IgD-negative memory B cell (primary cell): ENCODE measurements around the gene R3HDM4. TPM values are rescaled to one million over a fixed set of nuclear protein-coding genes. Genes with fewer than 3 reads are reported as not detected.
A peak's percentile ranks its signal among the peaks of the same experiment; 100 is the strongest.

ENCODE experiments used
- H3K27ac Mint-ChIP-seq, 3 donors: one replicate each; pipeline ENCODE4 v1.8.0; 2020 to 2022; ENCODE audit warnings: mild to moderate bottlenecking in 3 of 3, mixed read lengths in 3 of 3, moderate library complexity in 1 of 3
- H3K27me3 Mint-ChIP-seq: one replicate; pipeline ENCODE4 v1.8.0; 2021; ENCODE audit warnings: mixed read lengths
- H3K36me3 Mint-ChIP-seq: one replicate; pipeline ENCODE4 v1.8.0; 2020; ENCODE audit warnings: mild to moderate bottlenecking, mixed read lengths
- H3K4me1 Mint-ChIP-seq, 3 donors: one replicate each; pipeline ENCODE4 v1.8.0; 2020 to 2022; ENCODE audit warnings: mixed read lengths in 3 of 3, mild to moderate bottlenecking in 1 of 3
- H3K4me3 Mint-ChIP-seq, 4 donors: one replicate each; pipeline ENCODE4 v1.8.0; 2020 to 2022; ENCODE audit warnings: mild to moderate bottlenecking in 4 of 4, mixed read lengths in 4 of 4, moderate library complexity in 3 of 4
- H3K9me3 Mint-ChIP-seq, 3 donors: one replicate each; pipeline ENCODE4 v1.8.0; 2020 to 2021; ENCODE audit warnings: mixed read lengths in 3 of 3, mild to moderate bottlenecking in 1 of 3
- polyA plus RNA-seq: library from polyadenylated mRNA; unstranded; fragments of 300-500 nt; fragmentation: Illumina TruSeq; gene quantifications from one replicate; pipeline ENCODE4 v1.2.3, GENCODE V29; 2021

Gene R3HDM4
- polyA plus RNA-seq, 1 donor from 2014 or later: 322 TPM

DNA sequence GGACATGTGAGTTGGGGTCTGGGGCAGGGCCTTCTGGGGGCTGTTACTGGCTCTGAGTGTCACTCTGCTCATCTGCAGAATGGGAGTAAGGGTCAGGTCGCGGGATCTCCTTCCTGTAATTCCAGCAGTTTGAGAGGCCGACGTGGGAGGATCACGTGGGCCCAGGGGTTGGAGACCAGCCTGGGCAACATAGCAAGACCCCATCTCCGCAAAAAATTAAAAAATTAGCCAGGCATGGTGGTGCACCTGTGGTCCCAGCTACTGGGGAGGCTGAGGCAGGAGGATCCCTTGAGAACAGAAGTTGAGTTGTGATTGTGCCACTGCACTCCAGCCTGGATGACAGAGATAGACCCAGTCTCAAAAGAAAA is 16.9 kb upstream of the R3HDM4 start:
- peaks cover 2% of the 10 kb centered on the region for H3K36me3 Mint-ChIP-seq
- peak overlapping the region in 1 of 4 donors; percentile 55 for H3K4me3 Mint-ChIP-seq

DNA sequence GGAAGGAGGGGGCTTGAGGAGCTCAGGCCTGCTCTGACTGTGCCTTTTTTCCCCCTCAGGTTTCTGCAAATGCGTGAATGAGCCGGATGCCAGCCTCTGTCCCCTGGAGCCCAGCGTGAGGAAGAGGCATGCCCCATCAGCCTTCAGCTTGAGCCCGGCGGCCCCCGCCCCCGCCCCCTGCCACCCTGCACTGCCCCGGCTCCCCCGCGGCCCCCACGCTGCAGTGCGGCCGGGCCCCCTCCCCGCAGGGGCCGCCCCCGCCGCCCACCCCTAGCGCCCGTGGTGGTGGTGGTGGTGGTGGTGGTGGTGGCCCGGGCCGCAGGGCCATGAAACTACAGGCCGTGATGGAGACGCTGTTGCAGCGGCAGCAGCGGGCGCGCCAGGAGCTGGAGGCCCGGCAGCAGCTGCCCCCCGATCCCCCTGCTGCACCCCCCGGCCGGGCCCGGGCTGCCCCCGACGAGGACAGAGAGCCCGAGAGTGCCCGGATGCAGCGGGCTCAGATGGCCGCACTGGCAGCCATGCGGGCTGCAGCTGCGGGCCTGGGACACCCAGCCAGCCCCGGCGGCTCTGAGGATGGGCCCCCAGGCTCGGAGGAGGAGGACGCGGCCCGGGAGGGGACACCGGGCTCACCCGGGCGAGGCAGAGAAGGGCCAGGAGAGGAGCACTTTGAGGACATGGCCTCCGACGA is 16.3 kb upstream of the R3HDM4 start:
- peaks cover 4 to 10% (median 7%) of the 10 kb centered on the region in 3 donors for H3K4me1 Mint-ChIP-seq
- H3K4me3 Mint-ChIP-seq: peak overlapping the region in 1 of 4 donors; percentile 63
- no peaks in the 10 kb centered on the region for H3K9me3 Mint-ChIP-seq
- peak overlapping the region in 1 of 3 donors; percentile 88 for H3K27ac Mint-ChIP-seq
- peaks cover 2% of the 10 kb centered on the region for H3K36me3 Mint-ChIP-seq
- H3K27me3 Mint-ChIP-seq: no peaks in the 10 kb centered on the region

More for the DNA sequence above, 16.9 kb upstream of the R3HDM4 start:
- Mint-ChIP-seq H3K27ac (peak overlapping the region in 1 of 3 donors; percentile 84), H3K9me3 (no peaks in the 10 kb centered on the region), H3K4me1 (peaks cover 4 to 10% (median 7%) of the 10 kb centered on the region in 3 donors), H3K27me3 (no peaks in the 10 kb centered on the region)

- Mint-ChIP-seq H3K9me3 (no peaks in the 10 kb centered on the region), H3K27ac (peak overlapping the region in 2 of 3 donors; percentile 73 to 88), H3K4me3 (peak overlapping the region in 3 of 4 donors; percentile 28 to 63 (median 60)), H3K4me1 (peaks cover 4 to 11% (median 10%) of the 10 kb centered on the region in 3 donors), H3K36me3 (peaks cover 2% of the 10 kb centered on the region), H3K27me3 (no peaks in the 10 kb centered on the region)
Observed at GRCh38 chr19:928471-929202, 15.6 kb upstream of the R3HDM4 start.

GRCh38 chr19:927780-928401 is 14.9 kb upstream of the R3HDM4 start:
- H3K4me3 Mint-ChIP-seq: peak overlapping the region; percentile 52 to 79 (median 67)
- H3K27ac Mint-ChIP-seq: peak overlapping the region in 2 of 3 donors; percentile 19 to 88
- peaks cover 2% of the 10 kb centered on the region for H3K36me3 Mint-ChIP-seq
- H3K4me1 Mint-ChIP-seq: peaks cover 4 to 11% (median 8%) of the 10 kb centered on the region in 3 donors
- H3K27me3 Mint-ChIP-seq: no peaks in the 10 kb centered on the region
- H3K9me3 Mint-ChIP-seq: no peaks in the 10 kb centered on the region

- Mint-ChIP-seq H3K4me1 (peaks cover 0 to 8% (median 6%) of the 10 kb centered on the region in 3 donors), H3K4me3 (peak overlapping the region; percentile 52 to 98 (median 71)), H3K27ac (peak overlapping the region in 2 of 3 donors; percentile 19 to 88), H3K9me3 (no peaks in the 10 kb centered on the region), H3K36me3 (peaks cover 2% of the 10 kb centered on the region), H3K27me3 (no peaks in the 10 kb centered on the region)
Observed at GRCh38 chr19:927351-927779, 14.3 kb upstream of the R3HDM4 start.

DNA sequence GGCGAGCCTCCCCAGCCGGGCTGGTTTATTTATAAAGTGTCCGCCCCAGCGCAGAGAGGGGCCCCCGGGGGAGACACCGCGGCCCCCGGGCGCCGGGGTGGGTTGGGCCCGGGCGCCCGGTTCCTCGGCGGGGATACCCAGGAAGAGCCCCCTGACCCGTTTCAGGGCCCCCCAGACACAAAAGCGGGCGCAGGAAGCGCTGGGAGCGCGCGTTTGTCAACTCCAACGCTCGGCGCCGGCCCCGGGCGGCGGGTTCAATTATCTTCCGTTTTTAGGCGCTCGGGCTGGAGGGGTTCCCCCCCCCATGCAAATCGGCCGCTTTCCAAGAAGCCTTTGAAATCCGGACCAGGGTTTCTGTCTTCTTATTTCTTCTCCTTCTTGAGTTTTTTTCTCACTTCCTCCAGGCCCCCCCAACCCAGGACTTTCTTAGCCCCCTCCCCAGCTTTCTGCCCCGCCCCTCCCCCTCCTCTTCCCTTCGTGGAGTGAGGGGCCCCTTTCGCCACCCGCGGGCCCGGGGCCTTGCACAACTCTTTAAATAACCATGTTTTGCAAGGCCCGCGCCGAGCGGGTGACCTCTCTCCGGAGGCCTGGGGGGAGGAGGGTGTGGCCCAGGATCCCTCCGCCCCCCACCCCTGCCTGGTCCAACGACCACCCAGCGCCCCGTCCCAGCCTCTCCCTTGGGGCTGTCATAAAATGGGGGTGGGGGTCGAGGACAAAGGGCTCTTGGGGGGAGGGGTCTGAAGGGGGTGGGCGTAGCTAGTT is 13.8 kb upstream of the R3HDM4 start:
- Mint-ChIP-seq H3K4me3 (peak overlapping the region; percentile 86 to 98 (median 95)), H3K27me3 (no peaks in the 10 kb centered on the region), H3K9me3 (no peaks in the 10 kb centered on the region), H3K36me3 (peaks cover 2% of the 10 kb centered on the region), H3K27ac (peak overlapping the region; percentile 87 to 95 (median 93)), H3K4me1 (peaks cover 4 to 8% (median 5%) of the 10 kb centered on the region in 3 donors)

DNA sequence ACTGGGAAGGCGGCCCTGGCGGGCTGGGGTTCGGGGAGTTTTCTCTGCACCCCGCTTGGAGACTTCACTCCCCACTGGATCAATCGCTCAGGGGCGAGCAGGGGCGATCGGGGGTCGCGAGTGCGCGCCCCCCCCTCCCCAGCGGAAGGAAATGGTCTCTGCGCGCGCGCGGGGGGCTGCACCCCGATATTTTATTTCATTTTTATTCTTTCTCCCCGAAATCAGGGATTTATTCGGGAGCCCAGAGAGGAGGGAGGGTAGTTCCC is 13.2 kb upstream of the R3HDM4 start:
- H3K27me3 Mint-ChIP-seq: no peaks in the 10 kb centered on the region
- peak overlapping the region in 2 of 3 donors; percentile 87 to 95 for H3K27ac Mint-ChIP-seq
- peaks cover 2% of the 10 kb centered on the region for H3K36me3 Mint-ChIP-seq
- H3K4me3 Mint-ChIP-seq: peak overlapping the region; percentile 86 to 97 (median 91)
- no peaks in the 10 kb centered on the region for H3K9me3 Mint-ChIP-seq
- H3K4me1 Mint-ChIP-seq: peaks cover 4 to 12% (median 7%) of the 10 kb centered on the region in 3 donors

GRCh38 chr19:925526-926322 is 12.7 kb upstream of the R3HDM4 start, which contains the start of gene ARID3A:
Gene ARID3A, plus strand, starts transcription at chr19:926035. Its CDS starts 3,494 bp downstream, at chr19:929529.
- peak within 1 kb of the TSS; percentile 86 to 98 (median 95) for H3K4me3 Mint-ChIP-seq
- H3K27ac Mint-ChIP-seq: peak within 1 kb of the TSS; percentile 92 to 95 (median 93)
- H3K9me3 Mint-ChIP-seq: no peaks in the 10 kb centered on the region
- no peaks in the 10 kb centered on the region for H3K36me3 Mint-ChIP-seq
- no peaks in the 10 kb centered on the region for H3K27me3 Mint-ChIP-seq
- H3K4me1 Mint-ChIP-seq: peaks cover 4 to 13% (median 9%) of the 10 kb centered on the region in 3 donors

GRCh38 chr19:925087-925525 is 12.1 kb upstream of the R3HDM4 start:
- H3K4me3 Mint-ChIP-seq: peak overlapping the region; percentile 82 to 94 (median 93)
- peak overlapping the region; percentile 85 to 92 (median 90) for H3K27ac Mint-ChIP-seq
- no peaks in the 10 kb centered on the region for H3K36me3 Mint-ChIP-seq
- no peaks in the 10 kb centered on the region for H3K9me3 Mint-ChIP-seq
- no peaks in the 10 kb centered on the region for H3K27me3 Mint-ChIP-seq
- H3K4me1 Mint-ChIP-seq: peaks cover 6 to 13% (median 9%) of the 10 kb centered on the region in 3 donors

DNA sequence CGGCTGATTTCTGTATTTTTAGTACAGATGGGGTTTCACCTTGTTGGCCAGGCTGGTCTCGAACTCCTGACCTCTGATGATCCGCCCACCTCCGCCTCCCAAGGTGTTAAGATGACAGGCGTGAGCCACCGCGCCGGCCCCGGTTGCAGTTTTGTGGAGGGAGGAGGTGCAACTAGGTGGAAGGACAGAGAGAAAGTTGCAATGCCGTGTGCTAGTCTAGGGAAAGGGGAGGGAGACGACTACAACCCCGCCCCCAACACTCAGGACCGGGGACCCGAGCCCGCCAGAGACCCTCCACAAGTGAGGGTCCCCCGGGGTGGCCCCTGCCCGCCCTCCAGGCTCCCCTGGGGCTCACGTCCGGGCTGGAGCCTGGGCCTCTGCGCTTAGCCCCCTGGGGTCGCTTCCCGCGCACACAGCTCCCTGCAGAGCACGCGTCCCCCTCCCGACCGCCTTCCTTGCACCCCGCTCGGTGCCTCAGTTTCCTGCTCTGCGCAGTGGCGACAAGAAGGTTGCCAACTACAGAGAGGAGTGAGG is 11.6 kb upstream of the R3HDM4 start:
- Mint-ChIP-seq H3K36me3 (no peaks in the 10 kb centered on the region), H3K27me3 (no peaks in the 10 kb centered on the region), H3K9me3 (no peaks in the 10 kb centered on the region), H3K4me3 (peak overlapping the region; percentile 82 to 94 (median 93)), H3K27ac (peak overlapping the region; percentile 85 to 92 (median 90)), H3K4me1 (peaks cover 3 to 13% (median 9%) of the 10 kb centered on the region in 3 donors)

GRCh38 chr19:920051-920864 is 7.2 kb upstream of the R3HDM4 start:
- Mint-ChIP-seq H3K4me1 (peaks cover 7 to 12% (median 9%) of the 10 kb centered on the region in 3 donors), H3K27ac (peak overlapping the region; percentile 91 to 97 (median 93)), H3K9me3 (no peaks in the 10 kb centered on the region), H3K27me3 (no peaks in the 10 kb centered on the region), H3K4me3 (peak overlapping the region; percentile 82 to 91 (median 86)), H3K36me3 (no peaks in the 10 kb centered on the region)

GRCh38 chr19:919199-920050 is 6.4 kb upstream of the R3HDM4 start:
- Mint-ChIP-seq H3K4me3 (peak overlapping the region; percentile 72 to 88 (median 78)), H3K4me1 (peaks cover 9 to 15% (median 13%) of the 10 kb centered on the region in 3 donors), H3K27ac (peak overlapping the region in 2 of 3 donors; percentile 80 to 97), H3K9me3 (no peaks in the 10 kb centered on the region), H3K27me3 (no peaks in the 10 kb centered on the region), H3K36me3 (no peaks in the 10 kb centered on the region)
